K562 (cell line): ENCODE measurements around the gene C22orf39. TPM values are rescaled to one million over a fixed set of nuclear protein-coding genes. Genes with fewer than 3 reads are reported as not detected.

ENCODE experiments used
- ARNT ChIP-seq, 2 experiments: fragments of 450-650 bp; IDR thresholded peaks; 2 replicates each; pipeline ENCODE4 v1.6.1; 2016; ENCODE audit warnings: mild to moderate bottlenecking in 1 of 2
- ELK3 ChIP-seq: fragments of 450-650 bp; formaldehyde crosslinking; IDR thresholded peaks from 2 replicates; pipeline ENCODE4 v1.4.0; 2020; ENCODE audit warnings: mild to moderate bottlenecking
- ETV1 ChIP-seq: fragments of 450-650 bp; conservative IDR thresholded peaks from 2 replicates; pipeline ENCODE4 v1.6.1; 2016; ENCODE audit warnings: missing genetic modification characterization, control low read depth, low read depth, missing compliant biosample characterization
- GABPA ChIP-seq: fragments of 200-800 bp; sonication (Bioruptor generic); conservative IDR thresholded peaks from 2 replicates; pipeline ENCODE4 v1.6.1; 2016; ENCODE audit warnings: low read depth, missing genetic modification characterization, missing compliant biosample characterization
- HBP1 ChIP-seq: fragments of 450-650 bp; formaldehyde crosslinking; IDR thresholded peaks from 2 replicates; pipeline ENCODE4 v1.4.0; 2022; ENCODE audit warnings: missing genetic modification characterization
- MCM5 ChIP-seq: fragments of 450-650 bp; IDR thresholded peaks from 2 replicates; pipeline ENCODE4 v1.6.1; 2016; ENCODE audit warnings: low read depth
- NCOA1 ChIP-seq: fragments of 450-650 bp; IDR thresholded peaks from 2 replicates; pipeline ENCODE4 v1.6.1; 2016; ENCODE audit warnings: low read depth
- NR1H2 ChIP-seq: sonication (generic); formaldehyde crosslinking; IDR thresholded peaks from 2 replicates; pipeline ENCODE4 v1.4.0; 2020; ENCODE audit warnings: mild to moderate bottlenecking, missing genetic modification reagents
- NR2C2 ChIP-seq, 2 experiments: fragments of 200-800 bp in 1 of 2; sonication (Bioruptor generic) in 1 of 2; sonication (generic) in 1 of 2; formaldehyde crosslinking in 1 of 2; IDR thresholded peaks; 2 replicates each; pipeline versions ENCODE4 v1.6.1 to v1.8.0; 2016 to 2022; ENCODE audit warnings: mild to moderate bottlenecking in 1 of 2, missing compliant biosample characterization in 1 of 2, missing genetic modification characterization in 1 of 2, missing genetic modification reagents in 1 of 2
- PML ChIP-seq: IDR thresholded peaks from 2 replicates; pipeline ENCODE4 v1.6.1; 2012; ENCODE audit warnings: low read length, inconsistent platforms
- RBM34 ChIP-seq: fragments of 200-400 bp; formaldehyde crosslinking; IDR thresholded peaks from 2 replicates; pipeline ENCODE4 v1.6.1; 2018; ENCODE audit warnings: low read length, borderline replicate concordance; ENCODE audit not compliant: insufficient read depth
- SMAD3 ChIP-seq: fragments of 450-650 bp; formaldehyde crosslinking; conservative IDR thresholded peaks from 2 replicates; pipeline ENCODE4 v1.4.0; 2020; ENCODE audit warnings: mild to moderate bottlenecking
- SMARCC2 ChIP-seq: fragments of 450-650 bp; IDR thresholded peaks from 2 replicates; pipeline ENCODE4 v1.6.1; 2017; ENCODE audit warnings: antibody characterized with exemption, moderate library complexity, mild to moderate bottlenecking, low read depth
- SMARCE1 ChIP-seq: fragments of 450-650 bp; IDR thresholded peaks from 2 replicates; pipeline ENCODE4 v1.7.1; 2016; ENCODE audit warnings: mild to moderate bottlenecking
- SPI1 ChIP-seq: IDR thresholded peaks from 2 replicates; pipeline ENCODE4 v1.6.1; 2011; ENCODE audit warnings: low read depth, low read length, control low read depth, borderline replicate concordance
- YY1 ChIP-seq, 3 experiments: IDR thresholded peaks; 2 replicates each; pipeline ENCODE4 v1.6.1; 2011; ENCODE audit warnings: low read length in 2 of 3, mild to moderate bottlenecking in 2 of 3, moderate library complexity in 2 of 3, borderline replicate concordance in 1 of 3, control low read depth in 1 of 3, low read depth in 1 of 3; ENCODE audit not compliant: insufficient read depth in 3 of 3, insufficient replicate concordance in 2 of 3, control insufficient read depth in 1 of 3, insufficient read length in 1 of 3; ENCODE audit errors: extremely low read depth in 1 of 3
- ZKSCAN1 ChIP-seq: fragments of 150-350 bp; IDR thresholded peaks from 2 replicates; pipeline ENCODE4 v1.6.1; 2016; ENCODE audit warnings: low read depth, low read length
- ZNF57 ChIP-seq: fragments of 450-650 bp; formaldehyde crosslinking; IDR thresholded peaks from 2 replicates; pipeline ENCODE4 v1.4.0; 2020; ENCODE audit warnings: mild to moderate bottlenecking, moderate library complexity
- ZNF76 ChIP-seq: fragments of 250-450 bp; sonication (Bioruptor Pico); IDR thresholded peaks from 2 replicates; pipeline ENCODE4 v1.4.0; 2020; ENCODE audit warnings: mild to moderate bottlenecking, moderate library complexity, borderline replicate concordance
- polyA plus RNA-seq, 8 experiments: library from polyadenylated mRNA; depleted of rRNA in 4 of 8; stranded (reverse) in 5 of 8; unstranded in 3 of 8; fragments of >200 nt; fragmentation: Nextera tagmentation in 2 of 8; fragmentation: Illumina TruSeq in 1 of 8; extraction: Ambion mirVana in 2 of 8; extraction: Trizol in 1 of 8; gene quantifications; 2 replicates each; pipeline versions ENCODE4 v1.2.1 to v1.2.3, GENCODE V29; 2011 to 2014; ENCODE audit warnings: inconsistent platforms in 1 of 8, missing spikeins in 1 of 8
- total RNA-seq, 7 experiments: library from RNA; depleted of rRNA in 6 of 7; stranded (reverse); fragments of >200 nt in 6 of 7; fragmentation: Illumina TruSeq in 2 of 7; extraction: Trizol in 2 of 7; gene quantifications; 2 replicates each; pipeline versions ENCODE4 v1.2.1 to v1.2.3, GENCODE V29; 2011 to 2021; ENCODE audit warnings: low replicate concordance in 1 of 7
- TF ChIP-seq, protein P1 (sequence below): sonication (generic); formaldehyde crosslinking; IDR thresholded peaks from 2 replicates; pipeline ENCODE4 v1.8.1; 2023; ENCODE audit warnings: mild to moderate bottlenecking, missing genetic modification reagents, moderate library complexity
- TF ChIP-seq, protein P2 (sequence below): fragments of 250-450 bp; sonication (Bioruptor Pico); IDR thresholded peaks from 2 replicates; pipeline ENCODE4 v1.8.0; 2021; ENCODE audit warnings: moderate library complexity, mild to moderate bottlenecking, inconsistent platforms
- TF ChIP-seq, protein P3 (sequence below): fragments of 450-650 bp; formaldehyde crosslinking; IDR thresholded peaks from 2 replicates; pipeline ENCODE4 v1.4.0; 2020; ENCODE audit warnings: mild to moderate bottlenecking, moderate library complexity

Gene C22orf39
- total and polyA plus RNA-seq, 9 of the 15 experiments (the other 6 are each of a cell fraction or from before 2014, with no cell fraction given), result 20.4 to 139 (median 66.8) TPM

DNA sequence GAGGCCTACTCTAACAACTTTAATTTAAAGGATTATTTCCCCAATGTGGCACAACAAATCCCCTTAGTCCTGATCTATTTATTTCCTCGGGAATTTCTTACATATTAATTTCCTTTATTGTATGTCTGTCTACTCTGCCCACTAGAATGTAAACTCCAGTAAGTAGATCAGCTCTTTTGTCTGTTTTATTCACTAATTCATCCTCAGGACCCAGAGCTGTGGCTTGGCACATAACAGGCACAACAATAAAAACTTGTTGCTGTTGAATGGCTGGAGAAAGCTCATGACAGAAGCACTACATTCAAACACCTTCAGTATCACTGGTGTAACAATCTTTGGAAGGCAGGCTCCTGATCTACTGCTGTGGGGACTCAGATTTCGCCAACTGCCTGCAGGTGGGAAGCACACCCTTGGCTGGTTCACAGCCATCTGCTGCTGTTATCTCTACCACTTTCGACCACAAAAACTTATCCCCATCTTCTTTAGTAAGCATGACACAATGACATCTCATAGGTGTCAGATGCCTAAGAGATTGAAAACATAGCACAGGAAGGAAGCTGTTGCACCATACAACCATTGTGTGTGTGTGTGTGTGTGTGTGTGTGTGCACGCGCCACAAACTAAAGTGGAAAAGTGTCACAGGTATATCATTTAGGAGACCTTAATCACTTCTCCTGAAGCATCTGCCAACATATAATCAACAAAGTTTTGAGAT lies 27.9 kb downstream of the C22orf39 start (continued):
- TF ChIP-seq ELK3 (CRISPR knock-in tag) (0 out of 2 replicates have a peak, but pooled peaks have one; percentile 10), SMARCC2 (no peak), NCOA1 (peak; percentile 89; the same call in 1 of the 2 replicates), MCM5 (no peak), NR1H2 (no peak), ZNF76 (no peak), SMAD3 (CRISPR knock-in tag) (peak; percentile 86), PML (peak; percentile 98), NR2C2 (CRISPR knock-in tag; IDR thresholded peaks at IDR 0.05) (no peak; the same call in 1 of the 2 replicates), NR2C2 (tag; IDR thresholded peaks at IDR 0.05) (peak; percentile 65; the same call in 1 of the 2 replicates), SMARCE1 (0 out of 2 replicates have a peak, but pooled peaks have one; percentile 19), ZKSCAN1 (no peak), ETV1 (peak; percentile 86), RBM34 (no peak), YY1 (IDR thresholded peaks at IDR 0.05; ENCODE audit: borderline replicate concordance in 1 of 3, control insufficient read depth in 1 of 3, extremely low read depth in 1 of 3, insufficient read depth in 3 of 3, insufficient read length in 1 of 3, insufficient replicate concordance in 2 of 3, low read depth in 1 of 3, low read length in 2 of 3) (no peak), SPI1 (no peak), HBP1 (CRISPR knock-in tag) (peak; percentile 90), ZNF57 (CRISPR knock-in tag) (no peak), ARNT (IDR thresholded peaks at IDR 0.05) (peak; percentile 63 to 95; a peak in 3 of 4 replicates), GABPA (tag) (peak; percentile 79)
- TF ChIP-seq, protein P1, sequence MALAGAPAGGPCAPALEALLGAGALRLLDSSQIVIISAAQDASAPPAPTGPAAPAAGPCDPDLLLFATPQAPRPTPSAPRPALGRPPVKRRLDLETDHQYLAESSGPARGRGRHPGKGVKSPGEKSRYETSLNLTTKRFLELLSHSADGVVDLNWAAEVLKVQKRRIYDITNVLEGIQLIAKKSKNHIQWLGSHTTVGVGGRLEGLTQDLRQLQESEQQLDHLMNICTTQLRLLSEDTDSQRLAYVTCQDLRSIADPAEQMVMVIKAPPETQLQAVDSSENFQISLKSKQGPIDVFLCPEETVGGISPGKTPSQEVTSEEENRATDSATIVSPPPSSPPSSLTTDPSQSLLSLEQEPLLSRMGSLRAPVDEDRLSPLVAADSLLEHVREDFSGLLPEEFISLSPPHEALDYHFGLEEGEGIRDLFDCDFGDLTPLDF, result peak; percentile 54; the same call in 1 of the 2 replicates
- TF ChIP-seq, protein P2, sequence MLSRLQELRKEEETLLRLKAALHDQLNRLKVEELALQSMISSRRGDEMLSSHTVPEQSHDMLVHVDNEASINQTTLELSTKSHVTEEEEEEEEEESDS (CRISPR knock-in tag), result no peak
- TF ChIP-seq, protein P3, sequence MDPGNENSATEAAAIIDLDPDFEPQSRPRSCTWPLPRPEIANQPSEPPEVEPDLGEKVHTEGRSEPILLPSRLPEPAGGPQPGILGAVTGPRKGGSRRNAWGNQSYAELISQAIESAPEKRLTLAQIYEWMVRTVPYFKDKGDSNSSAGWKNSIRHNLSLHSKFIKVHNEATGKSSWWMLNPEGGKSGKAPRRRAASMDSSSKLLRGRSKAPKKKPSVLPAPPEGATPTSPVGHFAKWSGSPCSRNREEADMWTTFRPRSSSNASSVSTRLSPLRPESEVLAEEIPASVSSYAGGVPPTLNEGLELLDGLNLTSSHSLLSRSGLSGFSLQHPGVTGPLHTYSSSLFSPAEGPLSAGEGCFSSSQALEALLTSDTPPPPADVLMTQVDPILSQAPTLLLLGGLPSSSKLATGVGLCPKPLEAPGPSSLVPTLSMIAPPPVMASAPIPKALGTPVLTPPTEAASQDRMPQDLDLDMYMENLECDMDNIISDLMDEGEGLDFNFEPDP (CRISPR knock-in tag), result peak; percentile 80; the same call in 1 of the 2 replicates
